Neural cell (in vitro differentiated cells): Measurements from ENCODE around the gene SLC31A1. TPM values are rescaled to one million over a fixed set of nuclear protein-coding genes. Genes with fewer than 3 reads are reported as not detected.

Source experiments
- H2AFZ ChIP-seq: fragments of 200-600, 300-800 bp; sonication (generic), shearing (Covaris generic); 2 replicates; pipeline ENCODE4 v1.6.0; 2014; ENCODE audit warnings: low read depth, mild to moderate bottlenecking, antibody characterized with exemption, low read length, moderate library complexity
- H3F3A ChIP-seq: fragments of 200-600 bp; shearing (Covaris generic); 2 replicates; pipeline ENCODE4 v1.6.1; 2016; ENCODE audit warnings: mild to moderate bottlenecking, moderate library complexity, mixed read lengths, antibody characterized with exemption, low read length; ENCODE audit not compliant: insufficient read depth, poor library complexity, severe bottlenecking
- H3K27ac ChIP-seq: fragments of 200-600, 300-800 bp; sonication (generic), shearing (Covaris generic); 2 replicates; pipeline ENCODE4 v1.5.1; 2014; ENCODE audit warnings: mild to moderate bottlenecking, low read length, moderate library complexity
- H3K27me3 ChIP-seq: fragments of 300-800, 200-600 bp; sonication (generic), shearing (Covaris generic); 2 replicates; pipeline ENCODE4 v1.6.0; 2014; ENCODE audit warnings: mild to moderate bottlenecking, low read depth, low read length, moderate library complexity; ENCODE audit not compliant: insufficient read depth
- H3K36me3 ChIP-seq: fragments of 300-800, 200-600 bp; sonication (generic), shearing (Covaris generic); 2 replicates; pipeline ENCODE4 v1.5.1; 2014; ENCODE audit warnings: mild to moderate bottlenecking, antibody characterized with exemption, low read length, moderate library complexity; ENCODE audit not compliant: insufficient read depth
- H3K4me2 ChIP-seq: fragments of 300-800, 200-600 bp; sonication (generic), shearing (Covaris generic); 2 replicates; pipeline ENCODE4 v1.6.0; 2014; ENCODE audit warnings: mild to moderate bottlenecking, low read length
- H3K4me3 ChIP-seq: fragments of 300-800, 200-600 bp; sonication (generic), shearing (Covaris generic); 2 replicates; pipeline ENCODE4 v1.5.1; 2014; ENCODE audit warnings: mild to moderate bottlenecking, low read length, moderate library complexity
- H3K79me2 ChIP-seq: fragments of 200-600 bp; shearing (Covaris generic); replicated peaks from 2 replicates; pipeline ENCODE4 v1.6.0; 2014; ENCODE audit warnings: mild to moderate bottlenecking, low read length, moderate library complexity; ENCODE audit not compliant: insufficient read depth
- H3K9ac ChIP-seq: fragments of 300-800, 200-600 bp; sonication (generic), shearing (Covaris generic); 2 replicates; pipeline ENCODE4 v1.6.1; 2016; ENCODE audit warnings: mild to moderate bottlenecking, low read length, mixed read lengths
- H3K9me2 ChIP-seq: fragments of 200-600 bp; shearing (Covaris generic); 2 replicates; pipeline ENCODE4 v1.6.1; 2016; ENCODE audit warnings: mild to moderate bottlenecking, low read length, mixed read lengths; ENCODE audit not compliant: insufficient read depth
- H3K9me3 ChIP-seq: fragments of 200-600, 300-800 bp; sonication (generic), shearing (Covaris generic); 2 replicates; pipeline ENCODE4 v1.6.1; 2016; ENCODE audit warnings: mild to moderate bottlenecking, mixed run types, low read length, moderate library complexity, mixed read lengths
- H4K20me1 ChIP-seq: fragments of 200-600 bp; shearing (Covaris generic); 2 replicates; pipeline ENCODE4 v1.6.1; 2016; ENCODE audit warnings: mild to moderate bottlenecking, mixed run types; ENCODE audit not compliant: insufficient read depth
- CTCF ChIP-seq: fragments of 450-650 bp; IDR thresholded peaks from 2 replicates; pipeline ENCODE4 v1.5.1; 2014; ENCODE audit warnings: antibody characterized with exemption, mild to moderate bottlenecking, moderate library complexity; ENCODE audit not compliant: poor library complexity, severe bottlenecking
- EP300 ChIP-seq: fragments of 450-650 bp; conservative IDR thresholded peaks from 2 replicates; pipeline ENCODE4 v1.6.1; 2014; ENCODE audit warnings: antibody characterized with exemption, mild to moderate bottlenecking, moderate library complexity; ENCODE audit not compliant: poor library complexity, severe bottlenecking
- EZH2 ChIP-seq: fragments of 200-600, 300-800 bp; shearing (Covaris generic), sonication (generic); IDR thresholded peaks from 2 replicates; pipeline ENCODE4 v1.6.1; 2014; ENCODE audit warnings: antibody characterized with exemption, low read length, borderline replicate concordance, mild to moderate bottlenecking; ENCODE audit not compliant: insufficient read depth, poor library complexity, severe bottlenecking
- MXI1 ChIP-seq: fragments of 450-650 bp; conservative IDR thresholded peaks from 2 replicates; pipeline ENCODE4 v1.6.1; 2014; ENCODE audit warnings: antibody characterized with exemption, mild to moderate bottlenecking; ENCODE audit not compliant: poor library complexity, severe bottlenecking
- POLR2AphosphoS5 ChIP-seq: IDR thresholded peaks from 2 replicates; pipeline ENCODE4 v1.6.1; 2012
- RAD21 ChIP-seq: fragments of 450-650 bp; conservative IDR thresholded peaks from 2 replicates; pipeline ENCODE4 v1.6.1; 2014; ENCODE audit warnings: antibody characterized with exemption, mild to moderate bottlenecking, moderate library complexity
- REST ChIP-seq: IDR thresholded peaks from 2 replicates; pipeline ENCODE4 v1.6.1; 2012; ENCODE audit warnings: borderline replicate concordance
- SMC3 ChIP-seq: fragments of 450-650 bp; conservative IDR thresholded peaks from 2 replicates; pipeline ENCODE4 v1.6.1; 2014; ENCODE audit warnings: antibody characterized with exemption, mild to moderate bottlenecking, moderate library complexity; ENCODE audit not compliant: poor library complexity
- TAF1 ChIP-seq: IDR thresholded peaks from 2 replicates; pipeline ENCODE4 v1.6.1; 2012; ENCODE audit warnings: low read depth
- polyA plus RNA-seq: library from polyadenylated mRNA; depleted of rRNA; stranded (reverse); fragments of >200 nt; gene quantifications from 2 replicates; pipeline ENCODE4 v1.2.3, GENCODE V29; 2014

SLC31A1 gene
- polyA plus RNA-seq, 1 donor from 2014 or later = 7.4 TPM

DNA sequence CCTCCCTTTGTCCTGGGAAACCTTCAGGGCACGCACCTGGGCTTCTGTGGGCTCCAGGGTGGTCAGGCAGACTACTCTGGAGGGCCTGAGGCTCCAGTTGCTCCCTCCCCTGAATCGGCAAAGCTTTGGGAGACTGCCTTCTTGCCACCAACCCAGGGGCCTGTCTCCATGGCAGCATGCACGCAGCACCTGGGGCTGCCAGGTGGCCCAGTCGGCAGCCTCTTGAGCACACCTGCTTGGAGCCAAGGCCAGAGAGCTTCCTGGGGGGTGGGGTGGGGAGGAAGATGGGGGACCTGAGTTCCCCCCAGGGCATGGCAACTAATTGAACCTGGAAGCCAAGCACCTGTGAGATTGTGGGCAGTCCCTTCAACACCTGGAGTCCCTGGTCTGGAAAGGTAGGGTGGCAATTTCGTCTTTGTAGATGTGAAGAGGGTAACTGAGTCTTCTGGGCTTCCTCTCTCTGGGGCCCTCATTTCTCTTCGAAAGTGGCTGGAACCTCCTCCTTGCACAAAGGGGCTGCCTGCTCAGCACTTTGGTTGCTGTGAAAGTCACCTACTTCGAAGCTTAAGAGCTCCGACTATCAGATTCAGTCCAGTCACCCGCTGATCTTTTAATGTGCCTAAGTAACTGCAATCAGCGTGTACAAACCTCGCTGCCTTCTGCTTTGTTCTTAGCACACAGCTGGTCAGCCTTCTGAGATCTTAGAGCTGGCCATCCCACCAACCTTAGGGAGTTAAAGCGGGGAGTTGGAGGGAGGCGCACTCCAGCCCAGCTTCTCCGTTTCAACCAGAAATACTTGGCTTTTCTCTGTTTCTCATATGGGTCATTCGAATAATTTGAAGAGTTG is 77.8 kb downstream of the SLC31A1 start:
- no peaks in the 10 kb centered on the region for H3F3A ChIP-seq
- no peaks in the 10 kb centered on the region for H3K79me2 ChIP-seq
- H3K9ac ChIP-seq = no peak overlapping the region
- no peaks in the 10 kb centered on the region for H4K20me1 ChIP-seq
- no peaks in the 10 kb centered on the region for H3K27me3 ChIP-seq
- no peak overlapping the region for H2AFZ ChIP-seq
- no peak overlapping the region for H3K4me2 ChIP-seq
- H3K36me3 ChIP-seq = no peaks in the 10 kb centered on the region
- H3K9me3 ChIP-seq = no peaks in the 10 kb centered on the region
- no peaks in the 10 kb centered on the region for H3K9me2 ChIP-seq
- H3K4me3 ChIP-seq = no peak overlapping the region
- TF ChIP-seq CTCF (no peak), EZH2 (no peak), REST (no peak), EP300 (no peak), SMC3 (no peak), RAD21 (no peak), TAF1 (no peak), POLR2AphosphoS5 (no peak), MXI1 (no peak)
- no peak overlapping the region for H3K27ac ChIP-seq

- Histone ChIP-seq H4K20me1 (no peaks in the 10 kb centered on the region), H3K9ac (no peak overlapping the region), H3K79me2 (no peaks in the 10 kb centered on the region), H3K36me3 (no peaks in the 10 kb centered on the region), H3K9me2 (no peaks in the 10 kb centered on the region), H3F3A (no peaks in the 10 kb centered on the region), H3K9me3 (no peaks in the 10 kb centered on the region), H3K27ac (no peak overlapping the region), H3K4me3 (no peak overlapping the region), H3K4me2 (no peak overlapping the region), H2AFZ (no peak overlapping the region), H3K27me3 (no peaks in the 10 kb centered on the region)
- TF ChIP-seq CTCF = no peak
- TF ChIP-seq RAD21 = no peak
- no peak for TF ChIP-seq EP300
- TF ChIP-seq REST = no peak
- no peak for TF ChIP-seq SMC3
- TF ChIP-seq POLR2AphosphoS5 = no peak
- no peak for TF ChIP-seq MXI1
- no peak for TF ChIP-seq EZH2
- no peak for TF ChIP-seq TAF1
Observed at GRCh38 chr9:113299800-113300292, 78.5 kb downstream of the SLC31A1 start.
